Breast epithelium (tissue), 4 donors: ENCODE data around the gene MTCL1. TPM values are rescaled to one million over a fixed set of nuclear protein-coding genes. Genes with fewer than 3 reads are reported as not detected.

Experiments
- DNase-seq, 2 donors: peaks; one replicate each; pipeline ENCODE4 v3.0.0-alpha.2; 2019; ENCODE audit warnings: low spot score in 2 of 2
- H3K27ac ChIP-seq, 2 donors: fragments of 200-600 bp; sonication (generic) in 1 of 2; one replicate each; pipeline ENCODE4 v1.5.1; 2016 to 2019; ENCODE audit warnings: mild to moderate bottlenecking in 1 of 2
- H3K27me3 ChIP-seq, 2 donors: fragments of 200-600 bp; sonication (generic) in 1 of 2; one replicate each; pipeline versions ENCODE4 v1.5.1 to v1.6.0; 2017 to 2019; ENCODE audit warnings: control low read depth in 1 of 2, mild to moderate bottlenecking in 1 of 2
- H3K36me3 ChIP-seq: fragments of 200-600 bp; one replicate; pipeline ENCODE4 v1.5.1; 2019
- H3K4me1 ChIP-seq, 2 donors: fragments of 200-600 bp; sonication (generic); one replicate each; pipeline ENCODE4 v1.5.1; 2016 to 2019; ENCODE audit warnings: control low read depth in 1 of 2
- H3K4me3 ChIP-seq, 3 donors: fragments of 200-600 bp; sonication (generic); 1 replicate in 2 of 3; 2 replicates in 1 of 3; pipeline ENCODE4 v1.5.1; 2016 to 2019; ENCODE audit warnings: mild to moderate bottlenecking in 3 of 3, moderate library complexity in 2 of 3
- H3K9me3 ChIP-seq, 2 donors: fragments of 200-600 bp; sonication (generic) in 1 of 2; one replicate each; pipeline ENCODE4 v1.5.1; 2016 to 2019; ENCODE audit warnings: control low read depth in 1 of 2
- CTCF ChIP-seq, 3 donors: fragments of 450-650 bp; IDR thresholded peaks; one replicate each; pipeline ENCODE4 v1.5.1; 2016 to 2017; ENCODE audit warnings: antibody characterized with exemption in 3 of 3, mild to moderate bottlenecking in 3 of 3, moderate library complexity in 3 of 3
- POLR2A ChIP-seq: fragments of 450-650 bp; IDR thresholded peaks from one replicate; pipeline ENCODE4 v1.6.1; 2016; ENCODE audit warnings: antibody characterized with exemption, mild to moderate bottlenecking, moderate library complexity
- POLR2AphosphoS5 ChIP-seq, 3 donors: sonication (generic); formaldehyde crosslinking; IDR thresholded peaks; one replicate each; pipeline ENCODE4 v1.6.1; 2017; ENCODE audit warnings: antibody characterized with exemption in 3 of 3
- intact Hi-C: fragments of 100-400 bp; cut with DNase I; formaldehyde crosslinking; loops from one replicate; pipeline ENCODE4 v1.15.1; 2023; ENCODE audit warnings: low total_unique reads
- total RNA-seq, 3 donors: library from RNA; depleted of rRNA; stranded (reverse); fragments of >200 nt; gene quantifications; one replicate each; pipeline ENCODE4 v1.1.0, GENCODE V29; 2016

Gene MTCL1
- total RNA-seq, 3 donors from 2014 or later: 4.9 to 9.1 (median 7.2) TPM

- intact Hi-C loops: loop anchor here (10.0 kb wide), 1 partner anchor 140 kb away; no protein-coding TSS in a partner anchor
- no peak overlapping the region for H3K4me3 ChIP-seq
- H3K4me1 ChIP-seq: no peaks in the 10 kb centered on the region
- no peaks in the 10 kb centered on the region for H3K9me3 ChIP-seq
- no peak overlapping the region for H3K27ac ChIP-seq
- no peak for TF ChIP-seq POLR2AphosphoS5 (IDR thresholded peaks at IDR 0.05)
- no peak for TF ChIP-seq POLR2A
- no peak for TF ChIP-seq CTCF (IDR thresholded peaks at IDR 0.05)
- no peaks in the 10 kb centered on the region for H3K27me3 ChIP-seq
- DNase-seq: no peak
- no peaks in the 10 kb centered on the region for H3K36me3 ChIP-seq
Measured at GRCh38 chr18:8824846-8825245, 119.5 kb downstream of the MTCL1 start.

DNA sequence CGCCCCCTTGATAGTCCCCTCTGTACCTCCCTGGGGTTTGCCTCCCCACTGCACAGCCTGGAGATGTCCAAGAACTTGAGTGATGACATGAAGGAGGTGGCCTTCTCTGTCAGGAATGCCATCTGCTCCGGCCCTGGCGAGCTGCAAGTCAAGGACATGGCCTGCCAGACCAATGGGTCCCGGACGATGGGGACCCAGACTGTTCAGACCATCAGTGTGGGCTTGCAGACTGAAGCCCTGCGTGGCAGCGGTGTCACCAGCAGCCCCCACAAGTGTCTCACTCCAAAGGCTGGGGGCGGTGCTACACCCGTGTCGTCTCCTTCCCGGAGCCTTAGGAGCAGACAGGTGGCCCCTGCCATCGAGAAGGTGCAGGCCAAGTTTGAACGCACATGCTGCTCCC, 119.9 kb downstream of the MTCL1 start:
- Histone ChIP-seq H3K4me1 (no peaks in the 10 kb centered on the region), H3K4me3 (no peak overlapping the region), H3K36me3 (no peaks in the 10 kb centered on the region), H3K9me3 (no peaks in the 10 kb centered on the region), H3K27ac (no peak overlapping the region), H3K27me3 (no peaks in the 10 kb centered on the region)
- DNase-seq: no peak
- intact Hi-C loops: loop anchor here (10.0 kb wide), 1 partner anchor 140 kb away; no protein-coding TSS in a partner anchor
- TF ChIP-seq CTCF (IDR thresholded peaks at IDR 0.05): no peak
- no peak for TF ChIP-seq POLR2A

GRCh38 chr18:8825729-8826375, 120.5 kb downstream of the MTCL1 start:
- Histone ChIP-seq H3K4me3 (no peak overlapping the region), H3K27ac (no peak overlapping the region), H3K4me1 (no peaks in the 10 kb centered on the region), H3K27me3 (no peaks in the 10 kb centered on the region), H3K36me3 (no peaks in the 10 kb centered on the region), H3K9me3 (no peaks in the 10 kb centered on the region)
- intact Hi-C loops: loop anchor here (10.0 kb wide), 1 partner anchor 139 kb away; no protein-coding TSS in a partner anchor
- TF ChIP-seq CTCF (IDR thresholded peaks at IDR 0.05) (no peak), POLR2AphosphoS5 (IDR thresholded peaks at IDR 0.05) (no peak)
- DNase-seq: no peak

DNA sequence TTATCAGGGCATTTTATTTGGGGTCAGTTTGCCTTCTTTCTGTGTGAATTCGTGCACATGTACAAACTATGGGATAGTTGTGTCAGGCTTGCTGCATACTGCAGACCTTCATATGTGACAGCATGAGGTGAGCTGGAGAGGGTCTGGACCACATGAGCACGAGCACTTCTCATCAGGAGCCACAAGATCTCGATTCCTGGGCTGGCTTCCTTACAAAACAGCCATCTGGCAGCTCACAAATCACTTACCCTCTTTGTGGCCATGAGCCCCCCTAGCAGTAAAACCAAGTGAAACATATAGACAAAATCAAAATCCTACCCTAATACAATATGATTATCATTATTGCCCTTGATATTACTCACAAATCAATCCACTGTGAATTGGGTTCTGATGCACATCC, 121.2 kb downstream of the MTCL1 start:
- TF ChIP-seq POLR2A (no peak), POLR2AphosphoS5 (IDR thresholded peaks at IDR 0.05) (no peak), CTCF (IDR thresholded peaks at IDR 0.05) (no peak)
- Histone ChIP-seq H3K9me3 (no peaks in the 10 kb centered on the region), H3K4me3 (no peak overlapping the region), H3K27me3 (no peaks in the 10 kb centered on the region), H3K27ac (no peak overlapping the region), H3K4me1 (no peaks in the 10 kb centered on the region), H3K36me3 (no peaks in the 10 kb centered on the region)
- intact Hi-C loops: loop anchor here (10.0 kb wide), 1 partner anchor 138 kb away; no protein-coding TSS in a partner anchor
- DNase-seq: no peak

DNA sequence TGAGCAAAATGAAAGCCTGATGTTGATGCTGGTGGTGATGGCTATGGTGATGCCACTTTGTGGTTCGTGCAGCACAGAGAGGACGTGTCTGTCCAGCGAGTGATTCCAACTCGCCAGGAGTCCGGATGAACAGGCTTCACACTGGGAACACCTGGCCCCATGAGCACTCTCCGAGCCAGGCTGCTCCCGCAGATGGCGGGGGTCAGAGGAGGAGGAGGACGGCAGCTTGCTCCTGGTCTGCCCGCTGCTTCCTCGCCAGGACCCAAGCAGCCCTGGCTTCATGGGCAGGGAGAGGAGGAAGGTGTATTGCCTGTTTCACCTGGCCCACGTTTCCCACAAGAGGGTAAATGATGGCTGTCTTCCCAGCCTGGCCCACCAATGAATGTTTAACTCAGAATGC, 121.6 kb downstream of the MTCL1 start:
- no peak overlapping the region for H3K4me3 ChIP-seq
- no peaks in the 10 kb centered on the region for H3K36me3 ChIP-seq
- TF ChIP-seq POLR2A (no peak), CTCF (IDR thresholded peaks at IDR 0.05) (no peak), POLR2AphosphoS5 (IDR thresholded peaks at IDR 0.05) (no peak)
- no peaks in the 10 kb centered on the region for H3K9me3 ChIP-seq
- intact Hi-C loops: loop anchor here (10.0 kb wide), 1 partner anchor 138 kb away; no protein-coding TSS in a partner anchor
- H3K4me1 ChIP-seq: no peaks in the 10 kb centered on the region
- H3K27ac ChIP-seq: no peak overlapping the region
- no peaks in the 10 kb centered on the region for H3K27me3 ChIP-seq
- DNase-seq: no peak
